H1 (cell line): ENCODE data around the gene SLC4A11. TPM values are rescaled to one million over a fixed set of nuclear protein-coding genes. Genes with fewer than 3 reads are reported as not detected.

ENCODE experiments used
- MAX ChIP-seq: IDR thresholded peaks from 2 replicates; pipeline ENCODE4 v1.6.1; 2012; ENCODE audit warnings: inconsistent platforms
- polyA plus RNA-seq, 7 experiments: library from polyadenylated mRNA; depleted of rRNA in 3 of 7; stranded (reverse) in 5 of 7; unstranded in 2 of 7; fragments of >200 nt in 5 of 7; fragments of 200-250 nt in 2 of 7; gene quantifications; 1 replicate in 5 of 7; 2 replicates in 1 of 7; 4 replicates in 1 of 7; pipeline versions ENCODE4 v1.2.1 to v1.2.3, GENCODE V29; 2011 to 2013; ENCODE audit warnings: missing spikeins in 2 of 7, mixed read lengths in 2 of 7
- total RNA-seq: library from RNA; stranded (reverse); fragmentation: NEBNext Ultra II Directional; extraction: Animal tissue kit (Norgen Biotek cat#: 25700); gene quantifications from 2 replicates; pipeline ENCODE4 v1.2.1, GENCODE V29; 2021

Gene SLC4A11
- total and polyA plus RNA-seq, 2 of the 8 experiments (the other 6 are each of a cell fraction or from before 2014, with no cell fraction given): 11.9 to 32.3 TPM

- no peak for TF ChIP-seq MAX
- TF ChIP-seq, all 59 proteins: peak for 0
Measured at GRCh38 chr20:3246682-3247081, 7.7 kb upstream of the SLC4A11 start (continued).
